MM.1S (cell line): ENCODE data around the gene CCDC88C.

Source experiments
- EZH2 ChIP-seq: fragments of 300-600 bp; sonication (generic); optimal IDR thresholded peaks from 2 replicates; pipeline ENCODE3; 2017; ENCODE audit warnings: low read depth, mild to moderate bottlenecking, antibody characterized with exemption, low read length, mixed read lengths
- EZH2phosphoT487 ChIP-seq: fragments of 300-600 bp; sonication (generic); IDR thresholded peaks from 2 replicates; pipeline ENCODE4 v1.6.1; 2018; ENCODE audit warnings: antibody characterized with exemption, low read length
- TF ChIP-seq, protein P1 (sequence below): fragments of 300-600 bp; sonication (generic); IDR thresholded peaks from 2 replicates; pipeline ENCODE4 v1.5.1; 2016; ENCODE audit warnings: antibody characterized with exemption, low read length, mixed read lengths

DNA sequence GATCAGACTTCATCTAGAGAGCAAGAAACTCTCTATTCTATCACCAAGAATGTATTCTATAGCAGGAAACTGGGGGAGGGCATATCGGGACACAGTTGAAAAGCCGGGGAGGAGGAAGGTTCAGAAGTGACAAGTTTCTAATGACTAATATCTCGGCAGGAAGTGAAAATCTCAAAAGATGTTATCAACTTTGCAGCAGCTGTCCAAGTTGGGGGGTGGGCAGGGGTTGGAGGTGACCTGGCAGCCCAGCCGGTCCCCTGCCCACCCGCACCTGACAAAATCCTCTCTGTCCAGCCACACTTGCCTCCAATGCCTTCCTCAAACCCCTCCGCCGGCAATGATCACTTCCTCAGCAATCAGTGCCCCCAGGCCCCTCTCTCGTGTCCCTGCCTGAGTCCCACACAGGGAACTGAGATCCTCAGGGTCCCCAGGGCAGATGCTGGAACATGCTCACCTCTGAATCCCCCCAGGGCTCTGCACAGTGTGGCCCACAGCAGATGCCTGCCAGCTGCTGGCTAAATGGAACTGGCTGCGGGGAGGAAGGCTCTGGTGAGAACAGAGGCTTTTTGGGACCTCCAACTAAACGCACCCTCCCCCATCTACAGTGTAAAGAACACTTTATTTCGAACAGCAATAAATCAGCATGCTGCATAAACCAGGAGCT is 43.9 kb downstream of the CCDC88C start:
- TF ChIP-seq, protein P1, sequence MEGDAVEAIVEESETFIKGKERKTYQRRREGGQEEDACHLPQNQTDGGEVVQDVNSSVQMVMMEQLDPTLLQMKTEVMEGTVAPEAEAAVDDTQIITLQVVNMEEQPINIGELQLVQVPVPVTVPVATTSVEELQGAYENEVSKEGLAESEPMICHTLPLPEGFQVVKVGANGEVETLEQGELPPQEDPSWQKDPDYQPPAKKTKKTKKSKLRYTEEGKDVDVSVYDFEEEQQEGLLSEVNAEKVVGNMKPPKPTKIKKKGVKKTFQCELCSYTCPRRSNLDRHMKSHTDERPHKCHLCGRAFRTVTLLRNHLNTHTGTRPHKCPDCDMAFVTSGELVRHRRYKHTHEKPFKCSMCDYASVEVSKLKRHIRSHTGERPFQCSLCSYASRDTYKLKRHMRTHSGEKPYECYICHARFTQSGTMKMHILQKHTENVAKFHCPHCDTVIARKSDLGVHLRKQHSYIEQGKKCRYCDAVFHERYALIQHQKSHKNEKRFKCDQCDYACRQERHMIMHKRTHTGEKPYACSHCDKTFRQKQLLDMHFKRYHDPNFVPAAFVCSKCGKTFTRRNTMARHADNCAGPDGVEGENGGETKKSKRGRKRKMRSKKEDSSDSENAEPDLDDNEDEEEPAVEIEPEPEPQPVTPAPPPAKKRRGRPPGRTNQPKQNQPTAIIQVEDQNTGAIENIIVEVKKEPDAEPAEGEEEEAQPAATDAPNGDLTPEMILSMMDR = no peak
- TF ChIP-seq EZH2phosphoT487 (no peak), EZH2 (no peak)
